ENCODE data around the gene ATP10D.
A peak's percentile ranks its signal among the peaks of the same experiment; 100 is the strongest.

ATP10D gene

GRCh38 chr4:47451657-47452056 lies 33.4 kb upstream of the ATP10D start:
- ATAC-seq = no peak
- no peak for TF ChIP-seq TSHZ2 (CRISPR knock-in tag; IDR thresholded peaks at IDR 0.05)
- TF ChIP-seq BACH2 (CRISPR knock-in tag; IDR thresholded peaks at IDR 0.05; ENCODE audit: borderline replicate concordance) = no peak
- no peak for TF ChIP-seq SNAI2 (CRISPR knock-in tag; IDR thresholded peaks at IDR 0.05)
- no peak for TF ChIP-seq OSR1 (CRISPR knock-in tag; IDR thresholded peaks at IDR 0.05)
- no peak for TF ChIP-seq ZNF70 (CRISPR knock-in tag; IDR thresholded peaks at IDR 0.05)
- TF ChIP-seq, protein P1, sequence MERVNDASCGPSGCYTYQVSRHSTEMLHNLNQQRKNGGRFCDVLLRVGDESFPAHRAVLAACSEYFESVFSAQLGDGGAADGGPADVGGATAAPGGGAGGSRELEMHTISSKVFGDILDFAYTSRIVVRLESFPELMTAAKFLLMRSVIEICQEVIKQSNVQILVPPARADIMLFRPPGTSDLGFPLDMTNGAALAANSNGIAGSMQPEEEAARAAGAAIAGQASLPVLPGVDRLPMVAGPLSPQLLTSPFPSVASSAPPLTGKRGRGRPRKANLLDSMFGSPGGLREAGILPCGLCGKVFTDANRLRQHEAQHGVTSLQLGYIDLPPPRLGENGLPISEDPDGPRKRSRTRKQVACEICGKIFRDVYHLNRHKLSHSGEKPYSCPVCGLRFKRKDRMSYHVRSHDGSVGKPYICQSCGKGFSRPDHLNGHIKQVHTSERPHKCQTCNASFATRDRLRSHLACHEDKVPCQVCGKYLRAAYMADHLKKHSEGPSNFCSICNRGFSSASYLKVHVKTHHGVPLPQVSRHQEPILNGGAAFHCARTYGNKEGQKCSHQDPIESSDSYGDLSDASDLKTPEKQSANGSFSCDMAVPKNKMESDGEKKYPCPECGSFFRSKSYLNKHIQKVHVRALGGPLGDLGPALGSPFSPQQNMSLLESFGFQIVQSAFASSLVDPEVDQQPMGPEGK (CRISPR knock-in tag; IDR thresholded peaks at IDR 0.05; ENCODE audit: borderline replicate concordance) = no peak

GRCh38 chr4:47462799-47463234 lies 22.3 kb upstream of the ATP10D start:
- peak; percentile 43 for ATAC-seq
- TF ChIP-seq SNAI2 (CRISPR knock-in tag; IDR thresholded peaks at IDR 0.05) (no peak), TOX (CRISPR knock-in tag; IDR thresholded peaks at IDR 0.05; ENCODE audit: borderline replicate concordance) (no peak), ZNF8 (CRISPR knock-in tag; IDR thresholded peaks at IDR 0.05) (no peak), ZNF70 (CRISPR knock-in tag; IDR thresholded peaks at IDR 0.05) (no peak), ZC3H10 (CRISPR knock-in tag; IDR thresholded peaks at IDR 0.05) (no peak), ZNF565 (CRISPR knock-in tag; conservative IDR thresholded peaks at IDR 0.05; ENCODE audit: low read depth) (no peak), OSR1 (CRISPR knock-in tag; IDR thresholded peaks at IDR 0.05) (no peak), TCF4 (CRISPR knock-in tag; IDR thresholded peaks at IDR 0.05; ENCODE audit: borderline replicate concordance) (no peak), TSHZ2 (CRISPR knock-in tag; IDR thresholded peaks at IDR 0.05) (no peak), RARB (CRISPR knock-in tag; IDR thresholded peaks at IDR 0.05) (no peak), ZFP3 (CRISPR knock-in tag; IDR thresholded peaks at IDR 0.05) (no peak), CSDC2 (CRISPR knock-in tag; IDR thresholded peaks at IDR 0.05) (no peak), ZFP30 (CRISPR knock-in tag; IDR thresholded peaks at IDR 0.05) (no peak), GLIS3 (CRISPR knock-in tag; IDR thresholded peaks at IDR 0.05) (no peak), CSRNP3 (CRISPR knock-in tag; IDR thresholded peaks at IDR 0.05) (no peak), ISL1 (CRISPR knock-in tag; IDR thresholded peaks at IDR 0.05) (no peak)
- TF ChIP-seq, protein P2, sequence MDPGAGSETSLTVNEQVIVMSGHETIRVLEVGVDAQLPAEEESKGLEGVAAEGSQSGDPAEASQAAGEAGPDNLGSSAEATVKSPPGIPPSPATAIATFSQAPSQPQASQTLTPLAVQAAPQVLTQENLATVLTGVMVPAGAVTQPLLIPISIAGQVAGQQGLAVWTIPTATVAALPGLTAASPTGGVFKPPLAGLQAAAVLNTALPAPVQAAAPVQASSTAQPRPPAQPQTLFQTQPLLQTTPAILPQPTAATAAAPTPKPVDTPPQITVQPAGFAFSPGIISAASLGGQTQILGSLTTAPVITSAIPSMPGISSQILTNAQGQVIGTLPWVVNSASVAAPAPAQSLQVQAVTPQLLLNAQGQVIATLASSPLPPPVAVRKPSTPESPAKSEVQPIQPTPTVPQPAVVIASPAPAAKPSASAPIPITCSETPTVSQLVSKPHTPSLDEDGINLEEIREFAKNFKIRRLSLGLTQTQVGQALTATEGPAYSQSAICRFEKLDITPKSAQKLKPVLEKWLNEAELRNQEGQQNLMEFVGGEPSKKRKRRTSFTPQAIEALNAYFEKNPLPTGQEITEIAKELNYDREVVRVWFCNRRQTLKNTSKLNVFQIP (CRISPR knock-in tag; IDR thresholded peaks at IDR 0.05; ENCODE audit: borderline replicate concordance, low read depth) = no peak
- TF ChIP-seq, protein P1 (CRISPR knock-in tag; IDR thresholded peaks at IDR 0.05; ENCODE audit: borderline replicate concordance) = no peak
- TF ChIP-seq, protein P3, sequence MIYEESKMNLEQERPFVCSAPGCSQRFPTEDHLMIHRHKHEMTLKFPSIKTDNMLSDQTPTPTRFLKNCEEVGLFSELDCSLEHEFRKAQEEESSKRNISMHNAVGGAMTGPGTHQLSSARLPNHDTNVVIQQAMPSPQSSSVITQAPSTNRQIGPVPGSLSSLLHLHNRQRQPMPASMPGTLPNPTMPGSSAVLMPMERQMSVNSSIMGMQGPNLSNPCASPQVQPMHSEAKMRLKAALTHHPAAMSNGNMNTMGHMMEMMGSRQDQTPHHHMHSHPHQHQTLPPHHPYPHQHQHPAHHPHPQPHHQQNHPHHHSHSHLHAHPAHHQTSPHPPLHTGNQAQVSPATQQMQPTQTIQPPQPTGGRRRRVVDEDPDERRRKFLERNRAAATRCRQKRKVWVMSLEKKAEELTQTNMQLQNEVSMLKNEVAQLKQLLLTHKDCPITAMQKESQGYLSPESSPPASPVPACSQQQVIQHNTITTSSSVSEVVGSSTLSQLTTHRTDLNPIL (CRISPR knock-in tag; IDR thresholded peaks at IDR 0.05; ENCODE audit: low read depth) = no peak

Data from SK-N-SH treated with all-trans-retinoic acid at 6 μM for 48 hours (cell line).